ENCODE results near the gene PLSCR4.
A peak's percentile ranks its signal among the peaks of the same experiment; 100 is the strongest.

The PLSCR4 gene

GRCh38 chr3:146160321-146160963 is 90.5 kb downstream of the PLSCR4 start:
- peak; percentile 19 to 39 for DNase-seq

GRCh38 chr3:146159616-146160320 is 91.1 kb downstream of the PLSCR4 start:
- DNase-seq, result no peak

- DNase-seq, result no peak
Measured at GRCh38 chr3:146159037-146159436, 91.9 kb downstream of the PLSCR4 start.

- no peak for DNase-seq
Measured at GRCh38 chr3:146157325-146158060, 93.4 kb downstream of the PLSCR4 start.

- DNase-seq, result no peak
Measured at GRCh38 chr3:146156666-146157314, 94.1 kb downstream of the PLSCR4 start.

GRCh38 chr3:146156095-146156494 is 94.8 kb downstream of the PLSCR4 start:
- DNase-seq, result no peak

GRCh38 chr3:146154995-146155394 is 95.9 kb downstream of the PLSCR4 start:
- no peak for DNase-seq

GRCh38 chr3:146154316-146154715 is 96.6 kb downstream of the PLSCR4 start:
- DNase-seq, result no peak

GRCh38 chr3:146153429-146153828 is 97.5 kb downstream of the PLSCR4 start:
- no peak for DNase-seq

- DNase-seq, result no peak
Measured at GRCh38 chr3:146152834-146153233, 98.1 kb downstream of the PLSCR4 start.

GRCh38 chr3:146148468-146148931 is 102.4 kb downstream of the PLSCR4 start:
- DNase-seq, result peak; percentile 20 to 39

GRCh38 chr3:146145642-146146041 is 105.3 kb downstream of the PLSCR4 start:
- no peak for DNase-seq

GRCh38 chr3:146142757-146143156 is 108.1 kb downstream of the PLSCR4 start:
- no peak for DNase-seq
